Aorta (tissue), 5 donors: ENCODE data around the gene RAB40B. TPM values are rescaled to one million over a fixed set of nuclear protein-coding genes. Genes with fewer than 3 reads are reported as not detected.

Experiments
- ATAC-seq: fragments of 200-7000 bp; cut with Tn5 transposase; one replicate; pipeline ENCODE4 v1.9.1; 2022; ENCODE audit warnings: moderate library complexity; ENCODE audit not compliant: low FRiP score
- DNase-seq, 2 donors: peaks; one replicate each; pipeline ENCODE4 v3.0.0-alpha.2; 2020
- H3K27ac ChIP-seq, 2 donors: one replicate each; pipeline ENCODE4 v1.5.1; 2013; ENCODE audit warnings: low read length in 2 of 2, mild to moderate bottlenecking in 2 of 2, moderate library complexity in 2 of 2, control low read depth in 1 of 2, inconsistent platforms in 1 of 2, low read depth in 1 of 2
- H3K27me3 ChIP-seq, 2 donors: one replicate each; pipeline ENCODE4 v1.6.1; 2013; ENCODE audit warnings: control low read depth in 1 of 2, low read length in 1 of 2, mild to moderate bottlenecking in 1 of 2, moderate library complexity in 1 of 2; ENCODE audit not compliant: insufficient read depth in 2 of 2, control insufficient read depth in 1 of 2
- H3K36me3 ChIP-seq, 2 donors: one replicate each; pipeline ENCODE4 v1.6.1; 2013; ENCODE audit warnings: control low read depth in 1 of 2, low read length in 1 of 2, mild to moderate bottlenecking in 1 of 2; ENCODE audit not compliant: insufficient read depth in 2 of 2, control insufficient read depth in 1 of 2
- H3K4me1 ChIP-seq, 2 donors: one replicate each; pipeline ENCODE4 v1.6.1; 2013; ENCODE audit warnings: low read length in 2 of 2, control low read depth in 1 of 2, mild to moderate bottlenecking in 1 of 2, moderate library complexity in 1 of 2; ENCODE audit not compliant: insufficient read depth in 2 of 2, control insufficient read depth in 1 of 2
- H3K4me3 ChIP-seq, 2 donors: one replicate each; pipeline ENCODE4 v1.5.1; 2013; ENCODE audit warnings: low read length in 2 of 2, control low read depth in 1 of 2, mild to moderate bottlenecking in 1 of 2
- H3K9me3 ChIP-seq: one replicate; pipeline ENCODE4 v1.6.1; 2013; ENCODE audit warnings: mild to moderate bottlenecking, low read length; ENCODE audit not compliant: control insufficient read depth
- WGBS, 2 donors: extraction: QIAGEN DNeasy Blood & Tissue Kit; methylation state at CpG; one replicate each; pipeline ENCODE4 v1.1.7; 2013; 5-methylcytosine and 5-hydroxymethylcytosine counted together
- intact Hi-C, 2 donors: fragments of 100-400 bp; cut with DNase I; formaldehyde crosslinking; loops; one replicate each; pipeline versions ENCODE4 v1.14.2 to v1.15.0; 2022
- polyA plus RNA-seq, 2 donors: library from polyadenylated mRNA; stranded (reverse); fragments of 200-250 nt; gene quantifications; one replicate each; pipeline ENCODE4 v1.2.3, GENCODE V29; 2013
- total RNA-seq, 2 donors: library from RNA; stranded (reverse); fragmentation: NEBNext Ultra II Directional; extraction: Animal tissue kit (Norgen Biotek cat#: 25700); gene quantifications; one replicate each; pipeline ENCODE4 v1.2.1, GENCODE V29; 2021
- donor health status: healthy with polysubstance abuse.
- donor health status: Bipolar disorder and iron deficiency.
- donor health status: DM: no; HTN: no; CAD: no.
- donor health status: DM: no; HTN: no; CAD: no.
- donor health status: DM: yes; HTN: yes; CAD: no.

RAB40B gene
- total and polyA plus RNA-seq, 4 donors = 4.5 to 19.5 (median 11.2) TPM

- 90 to 95% methylated on average over 9 of the region's 9 CpGs for WGBS, 2 donors
- DNase-seq (no peak), ATAC-seq (no peak)
- intact Hi-C loops = no loop called here
- H3K27ac ChIP-seq = no peak overlapping the region
- H3K36me3 ChIP-seq = no peaks in the 10 kb centered on the region
- no peaks in the 10 kb centered on the region for H3K4me1 ChIP-seq
- H3K27me3 ChIP-seq = no peaks in the 10 kb centered on the region
- no peak overlapping the region for H3K4me3 ChIP-seq
- H3K9me3 ChIP-seq = no peaks in the 10 kb centered on the region
Measured at GRCh38 chr17:82687871-82688270, 10.6 kb downstream of the RAB40B start.

- H3K9me3 ChIP-seq = no peaks in the 10 kb centered on the region
- no peaks in the 10 kb centered on the region for H3K27me3 ChIP-seq
- ATAC-seq (no peak), DNase-seq (peak in 1 of 2 donors; percentile 12)
- H3K36me3 ChIP-seq = no peaks in the 10 kb centered on the region
- intact Hi-C loops = no loop called here
- H3K4me3 ChIP-seq = no peak overlapping the region
- H3K27ac ChIP-seq = no peak overlapping the region
- 83 to 85% methylated on average over 10 of the region's 10 CpGs for WGBS, 2 donors
- no peaks in the 10 kb centered on the region for H3K4me1 ChIP-seq
Measured at GRCh38 chr17:82687375-82687861, 11.1 kb downstream of the RAB40B start.

GRCh38 chr17:82686366-82687324, 11.9 kb downstream of the RAB40B start:
- ATAC-seq (no peak), DNase-seq (peak in 1 of 2 donors; percentile 26)
- Histone ChIP-seq H3K27ac (no peak overlapping the region), H3K4me3 (no peak overlapping the region), H3K27me3 (no peaks in the 10 kb centered on the region), H3K36me3 (no peaks in the 10 kb centered on the region), H3K9me3 (no peaks in the 10 kb centered on the region), H3K4me1 (no peaks in the 10 kb centered on the region)
- WGBS, 2 donors = 91 to 94% methylated on average over 19 of the region's 19 CpGs
- intact Hi-C loops = no loop called here

- H3K9me3 ChIP-seq = peaks cover 2% of the 10 kb centered on the region
- ATAC-seq (no peak), DNase-seq (peak in 1 of 2 donors; percentile 36)
- WGBS, 2 donors = 95 to 96% methylated on average over 12 of the region's 12 CpGs
- no peaks in the 10 kb centered on the region for H3K27me3 ChIP-seq
- H3K4me1 ChIP-seq = no peaks in the 10 kb centered on the region
- H3K4me3 ChIP-seq = no peak overlapping the region
- intact Hi-C loops = no loop called here
- H3K36me3 ChIP-seq = no peaks in the 10 kb centered on the region
- H3K27ac ChIP-seq = no peak overlapping the region
Measured at GRCh38 chr17:82685291-82685690, 13.2 kb downstream of the RAB40B start.

- DNase-seq (peak in 1 of 2 donors; percentile 37), ATAC-seq (no peak)
- peaks cover 2% of the 10 kb centered on the region for H3K9me3 ChIP-seq
- no peaks in the 10 kb centered on the region for H3K4me1 ChIP-seq
- WGBS, 2 donors = 81 to 84% methylated on average over 13 of the region's 13 CpGs
- no peaks in the 10 kb centered on the region for H3K36me3 ChIP-seq
- intact Hi-C loops = no loop called here
- H3K4me3 ChIP-seq = no peak overlapping the region
- no peak overlapping the region for H3K27ac ChIP-seq
- H3K27me3 ChIP-seq = no peaks in the 10 kb centered on the region
Measured at GRCh38 chr17:82684228-82684841, 14.2 kb downstream of the RAB40B start.

GRCh38 chr17:82683534-82683933, 15.0 kb downstream of the RAB40B start:
- intact Hi-C loops = no loop called here
- ATAC-seq = no peak
- WGBS, 2 donors = 93 to 94% methylated on average over 1 of the region's 1 CpG

GRCh38 chr17:82681547-82681946, 17.0 kb downstream of the RAB40B start:
- peaks cover 2% of the 10 kb centered on the region for H3K9me3 ChIP-seq
- 97 to 99% methylated on average over 3 of the region's 3 CpGs for WGBS, 2 donors
- intact Hi-C loops = no loop called here

More at GRCh38 chr17:82683534-82683933, 15.0 kb downstream of the RAB40B start:
- Histone ChIP-seq H3K9me3 (peaks cover 2% of the 10 kb centered on the region), H3K4me1 (no peaks in the 10 kb centered on the region), H3K27ac (no peak overlapping the region), H3K4me3 (no peak overlapping the region), H3K36me3 (no peaks in the 10 kb centered on the region), H3K27me3 (no peaks in the 10 kb centered on the region)
- DNase-seq = no peak

GRCh38 chr17:82679586-82680465, 18.7 kb downstream of the RAB40B start:
- peaks cover 2% of the 10 kb centered on the region for H3K9me3 ChIP-seq
- no peak overlapping the region for H3K4me3 ChIP-seq
- no peak overlapping the region for H3K27ac ChIP-seq
- H3K27me3 ChIP-seq = no peaks in the 10 kb centered on the region
- peak in 1 of 2 donors; percentile 64 for DNase-seq
- intact Hi-C loops = no loop called here
- WGBS, 2 donors = 86 to 88% methylated on average over 28 of the region's 28 CpGs
- H3K36me3 ChIP-seq = no peaks in the 10 kb centered on the region
- ATAC-seq = no peak
- no peaks in the 10 kb centered on the region for H3K4me1 ChIP-seq

More at GRCh38 chr17:82681547-82681946, 17.0 kb downstream of the RAB40B start:
- H3K4me3 ChIP-seq = no peak overlapping the region
- DNase-seq = no peak
- H3K27ac ChIP-seq = no peak overlapping the region
- H3K36me3 ChIP-seq = no peaks in the 10 kb centered on the region
- ATAC-seq = no peak
- no peaks in the 10 kb centered on the region for H3K4me1 ChIP-seq
- H3K27me3 ChIP-seq = no peaks in the 10 kb centered on the region
